Uterus (tissue), 2 donors: Measurements from ENCODE around the gene HTD2.

Experiments
- CTCF ChIP-seq, 4 experiments: fragments of 200-600 bp in 2 of 4; fragments of 450-650 bp in 2 of 4; sonication (generic) in 2 of 4; IDR thresholded peaks; one replicate each; pipeline ENCODE4 v1.5.1; 2016 to 2019; ENCODE audit warnings: antibody characterized with exemption in 4 of 4, mild to moderate bottlenecking in 2 of 4, moderate library complexity in 1 of 4
- POLR2A ChIP-seq, 2 donors: fragments of 450-650 bp; IDR thresholded peaks; one replicate each; pipeline ENCODE4 v1.6.1; 2016; ENCODE audit warnings: antibody characterized with exemption in 2 of 2, mild to moderate bottlenecking in 1 of 2, moderate library complexity in 1 of 2

GRCh38 chr3:58274027-58274614, 32.2 kb upstream of the HTD2 start:
- TF ChIP-seq CTCF (IDR thresholded peaks at IDR 0.05) (no peak), POLR2A (IDR thresholded peaks at IDR 0.05) (no peak)
